ENCODE results near the gene DLG2.

DLG2 gene

GRCh38 chr11:83678831-83679584 is 1948.1 kb downstream of the DLG2 start:
- TF ChIP-seq SPI1 (IDR thresholded peaks at IDR 0.05; ENCODE audit: borderline replicate concordance, low read depth) (no peak), GABPA (IDR thresholded peaks at IDR 0.05; ENCODE audit: low read depth) (no peak), REST (IDR thresholded peaks at IDR 0.05; ENCODE audit: insufficient replicate concordance, low read depth) (no peak), POLR2AphosphoS5 (IDR thresholded peaks at IDR 0.05; ENCODE audit: low read depth) (no peak)
- TF ChIP-seq, protein P1, sequence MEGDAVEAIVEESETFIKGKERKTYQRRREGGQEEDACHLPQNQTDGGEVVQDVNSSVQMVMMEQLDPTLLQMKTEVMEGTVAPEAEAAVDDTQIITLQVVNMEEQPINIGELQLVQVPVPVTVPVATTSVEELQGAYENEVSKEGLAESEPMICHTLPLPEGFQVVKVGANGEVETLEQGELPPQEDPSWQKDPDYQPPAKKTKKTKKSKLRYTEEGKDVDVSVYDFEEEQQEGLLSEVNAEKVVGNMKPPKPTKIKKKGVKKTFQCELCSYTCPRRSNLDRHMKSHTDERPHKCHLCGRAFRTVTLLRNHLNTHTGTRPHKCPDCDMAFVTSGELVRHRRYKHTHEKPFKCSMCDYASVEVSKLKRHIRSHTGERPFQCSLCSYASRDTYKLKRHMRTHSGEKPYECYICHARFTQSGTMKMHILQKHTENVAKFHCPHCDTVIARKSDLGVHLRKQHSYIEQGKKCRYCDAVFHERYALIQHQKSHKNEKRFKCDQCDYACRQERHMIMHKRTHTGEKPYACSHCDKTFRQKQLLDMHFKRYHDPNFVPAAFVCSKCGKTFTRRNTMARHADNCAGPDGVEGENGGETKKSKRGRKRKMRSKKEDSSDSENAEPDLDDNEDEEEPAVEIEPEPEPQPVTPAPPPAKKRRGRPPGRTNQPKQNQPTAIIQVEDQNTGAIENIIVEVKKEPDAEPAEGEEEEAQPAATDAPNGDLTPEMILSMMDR (IDR thresholded peaks at IDR 0.05; ENCODE audit: insufficient read depth, low read length): no peak
- no peak overlapping the region for H3K4me3 ChIP-seq (replicated peaks; ENCODE audit: insufficient read depth, low read length)
- H3K27ac ChIP-seq (replicated peaks): no peak overlapping the region

DNA sequence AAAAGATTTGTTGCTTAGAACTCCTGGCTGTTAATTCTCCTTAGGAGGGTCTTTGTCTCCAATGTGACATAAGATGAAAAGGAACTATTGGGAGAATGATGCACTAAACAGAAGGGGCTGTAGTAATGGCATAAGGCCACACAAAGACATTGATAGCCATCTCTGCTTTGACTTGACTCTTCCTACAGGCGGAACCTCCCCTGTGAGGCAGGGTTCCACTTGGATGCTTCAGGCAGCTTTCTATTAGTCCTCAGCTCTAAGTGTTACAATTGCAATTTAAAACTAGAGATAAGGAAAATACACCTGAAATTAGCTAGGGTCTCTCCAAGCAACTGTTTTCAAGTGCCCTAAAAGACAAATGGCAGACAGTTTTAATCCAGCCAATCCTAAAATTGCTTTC is 1949.4 kb downstream of the DLG2 start:
- H3K4me3 ChIP-seq (replicated peaks; ENCODE audit: insufficient read depth, low read length): no peak overlapping the region
- no peak for DNase-seq (ENCODE audit: low read depth in 1 of 2, low spot score in 1 of 2)
- H3K27me3 ChIP-seq (ENCODE audit: insufficient read depth, poor library complexity, severe bottlenecking): no peaks in the 10 kb centered on the region
- no peak overlapping the region for H3K27ac ChIP-seq (replicated peaks)
- TF ChIP-seq GABPA (IDR thresholded peaks at IDR 0.05; ENCODE audit: low read depth): no peak
- TF ChIP-seq SPI1 (IDR thresholded peaks at IDR 0.05; ENCODE audit: borderline replicate concordance, low read depth): no peak
- no peak for TF ChIP-seq POLR2AphosphoS5 (IDR thresholded peaks at IDR 0.05; ENCODE audit: low read depth)
- TF ChIP-seq REST (IDR thresholded peaks at IDR 0.05; ENCODE audit: insufficient replicate concordance, low read depth): no peak
- TF ChIP-seq, protein P1 (IDR thresholded peaks at IDR 0.05; ENCODE audit: insufficient read depth, low read length): no peak

More at GRCh38 chr11:83678831-83679584, 1948.1 kb downstream of the DLG2 start:
- no peak for DNase-seq (ENCODE audit: low read depth in 1 of 2, low spot score in 1 of 2)
- H3K27me3 ChIP-seq (ENCODE audit: insufficient read depth, poor library complexity, severe bottlenecking): no peaks in the 10 kb centered on the region

DNA sequence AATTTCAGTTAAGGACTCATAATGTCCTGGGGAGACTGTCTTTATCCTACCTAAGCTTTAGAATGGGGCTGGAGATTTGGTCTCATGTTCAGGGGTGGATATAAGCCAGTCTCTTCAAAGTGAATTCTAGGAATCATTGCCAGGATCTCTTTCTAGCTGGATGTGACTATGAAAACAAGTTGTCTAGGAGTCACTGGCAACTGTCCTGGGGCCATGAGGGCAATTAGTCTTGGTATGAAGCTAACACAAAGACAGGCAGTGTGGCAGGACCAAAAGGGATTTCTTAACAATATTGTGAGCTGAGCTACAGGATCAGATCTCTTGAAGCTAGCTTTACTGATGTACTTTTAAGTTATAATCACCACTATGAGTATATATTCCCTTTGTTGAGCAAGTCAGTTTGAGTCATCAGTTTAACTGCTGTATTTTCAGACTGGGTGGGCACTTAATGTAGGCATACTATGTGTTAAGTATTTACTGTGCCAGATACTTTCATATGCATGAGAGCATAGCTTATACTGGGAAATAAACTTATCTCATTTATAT is 1951.0 kb downstream of the DLG2 start:
- no peak for TF ChIP-seq GABPA (IDR thresholded peaks at IDR 0.05; ENCODE audit: low read depth)
- no peak for TF ChIP-seq REST (IDR thresholded peaks at IDR 0.05; ENCODE audit: insufficient replicate concordance, low read depth)
- DNase-seq (ENCODE audit: low read depth in 1 of 2, low spot score in 1 of 2): no peak
- no peak overlapping the region for H3K4me3 ChIP-seq (replicated peaks; ENCODE audit: insufficient read depth, low read length)
- no peak overlapping the region for H3K27ac ChIP-seq (replicated peaks)
- H3K27me3 ChIP-seq (ENCODE audit: insufficient read depth, poor library complexity, severe bottlenecking): no peaks in the 10 kb centered on the region
